H9 (cell line): ENCODE measurements around the gene SNCA. TPM values are rescaled to one million over a fixed set of nuclear protein-coding genes. Genes with fewer than 3 reads are reported as not detected.

Experiments used
- DNase-seq: peaks from one replicate; pipeline ENCODE4 v3.0.0-alpha.2; 2017
- H2AFZ ChIP-seq: one replicate; pipeline ENCODE4 v1.6.1; 2013; ENCODE audit warnings: mild to moderate bottlenecking, low read length, control low read depth, moderate library complexity
- H2AK5ac ChIP-seq: 2 replicates; pipeline ENCODE4 v1.6.1; 2013; ENCODE audit warnings: low read length, control low read depth, mixed read lengths; ENCODE audit not compliant: insufficient read length
- H2BK120ac ChIP-seq: one replicate; pipeline ENCODE4 v1.6.1; 2013; ENCODE audit warnings: low read depth, mild to moderate bottlenecking, low read length, control low read depth, inconsistent platforms; ENCODE audit not compliant: poor library complexity, severe bottlenecking
- H2BK12ac ChIP-seq: 2 replicates; pipeline ENCODE4 v1.6.1; 2013; ENCODE audit warnings: low read length, control low read depth, mixed read lengths, low read depth; ENCODE audit not compliant: insufficient read length
- H2BK15ac ChIP-seq: 2 replicates; pipeline ENCODE4 v1.6.1; 2013; ENCODE audit warnings: low read depth, low read length, control low read depth
- H2BK20ac ChIP-seq: one replicate; pipeline ENCODE4 v1.6.1; 2013; ENCODE audit warnings: low read depth, mild to moderate bottlenecking, low read length, control low read depth, inconsistent platforms; ENCODE audit not compliant: poor library complexity, severe bottlenecking
- H2BK5ac ChIP-seq: 2 replicates; pipeline ENCODE4 v1.6.1; 2013; ENCODE audit warnings: low read length, control low read depth, mixed read lengths; ENCODE audit not compliant: insufficient read length
- H3K14ac ChIP-seq: 2 replicates; pipeline ENCODE4 v1.6.1; 2013; ENCODE audit warnings: low read length, control low read depth; ENCODE audit not compliant: insufficient read depth
- H3K18ac ChIP-seq: 2 replicates; pipeline ENCODE4 v1.6.1; 2013; ENCODE audit warnings: low read depth, mild to moderate bottlenecking, mixed read lengths, low read length, control low read depth; ENCODE audit not compliant: insufficient read length
- H3K23ac ChIP-seq: 2 replicates; pipeline ENCODE4 v1.6.1; 2013; ENCODE audit warnings: low read length, control low read depth, mixed read lengths, low read depth; ENCODE audit not compliant: insufficient read length
- H3K23me2 ChIP-seq: 2 replicates; pipeline ENCODE4 v1.6.1; 2013; ENCODE audit warnings: low read depth, mild to moderate bottlenecking, mixed read lengths, low read length, control low read depth; ENCODE audit not compliant: insufficient read length, poor library complexity, severe bottlenecking
- H3K27ac ChIP-seq: 2 replicates; pipeline ENCODE4 v1.5.1; 2013; ENCODE audit warnings: low read length, control low read depth, mixed read lengths, low read depth; ENCODE audit not compliant: insufficient read length
- H3K27me3 ChIP-seq: 2 replicates; pipeline ENCODE4 v1.6.1; 2013; ENCODE audit warnings: low read length, control low read depth, inconsistent platforms; ENCODE audit not compliant: insufficient read depth
- H3K4ac ChIP-seq: 2 replicates; pipeline ENCODE4 v1.6.1; 2013; ENCODE audit warnings: low read depth, mild to moderate bottlenecking, control low read depth, inconsistent platforms, low read length, moderate library complexity
- H3K4me1 ChIP-seq: 2 replicates; pipeline ENCODE4 v1.6.1; 2013; ENCODE audit warnings: low read length, control low read depth, inconsistent platforms; ENCODE audit not compliant: insufficient read depth
- H3K4me2 ChIP-seq: 2 replicates; pipeline ENCODE4 v1.6.1; 2013; ENCODE audit warnings: low read length, control low read depth, mixed read lengths; ENCODE audit not compliant: insufficient read length, insufficient read depth
- H3K56ac ChIP-seq: 2 replicates; pipeline ENCODE4 v1.6.1; 2013; ENCODE audit warnings: low read depth, mild to moderate bottlenecking, mixed read lengths, low read length, control low read depth; ENCODE audit not compliant: insufficient read length
- H3K79me1 ChIP-seq: 2 replicates; pipeline ENCODE4 v1.6.1; 2013; ENCODE audit warnings: low read depth, mild to moderate bottlenecking, moderate library complexity, low read length, control low read depth, inconsistent platforms; ENCODE audit not compliant: insufficient read depth, poor library complexity, severe bottlenecking
- H3K79me2 ChIP-seq: 2 replicates; pipeline ENCODE4 v1.6.1; 2013; ENCODE audit warnings: low read length, control low read depth, inconsistent platforms; ENCODE audit not compliant: insufficient read depth
- H3K9ac ChIP-seq: 2 replicates; pipeline ENCODE4 v1.6.1; 2013; ENCODE audit warnings: low read length, control low read depth, mixed read lengths; ENCODE audit not compliant: insufficient read length; ENCODE audit errors: extremely low read depth
- H3K9me3 ChIP-seq: one replicate; pipeline ENCODE4 v1.6.1; 2013; ENCODE audit warnings: low read depth, low read length, inconsistent platforms; ENCODE audit not compliant: control insufficient read depth
- H3T11ph ChIP-seq: one replicate; pipeline ENCODE4 v1.6.1; 2013; ENCODE audit warnings: mild to moderate bottlenecking, low read length, control low read depth, inconsistent platforms
- H4K20me1 ChIP-seq: one replicate; pipeline ENCODE4 v1.6.1; 2013; ENCODE audit not compliant: control insufficient read depth, insufficient read length, insufficient read depth
- H4K5ac ChIP-seq: 2 replicates; pipeline ENCODE4 v1.6.1; 2013; ENCODE audit warnings: low read depth, mild to moderate bottlenecking, mixed read lengths, low read length, control low read depth; ENCODE audit not compliant: insufficient read length
- H4K8ac ChIP-seq: replicated peaks from 2 replicates; pipeline ENCODE4 v1.6.1; 2013; ENCODE audit warnings: low read length, control low read depth, mixed read lengths, low read depth; ENCODE audit not compliant: insufficient read length
- H4K91ac ChIP-seq: 2 replicates; pipeline ENCODE4 v1.6.1; 2013; ENCODE audit warnings: low read depth, mild to moderate bottlenecking, moderate library complexity, mixed read lengths, low read length, control low read depth; ENCODE audit not compliant: insufficient read length
- H3K27ac Mint-ChIP-seq, 3 experiments: 2 replicates in 2 of 3; 3 replicates in 1 of 3; pipeline ENCODE4 v1.8.0; 2020 to 2021; ENCODE audit warnings: mixed read lengths in 3 of 3, mild to moderate bottlenecking in 1 of 3, moderate library complexity in 1 of 3
- H3K27me3 Mint-ChIP-seq: 2 replicates; pipeline ENCODE4 v1.8.0; 2021; ENCODE audit warnings: low read depth, mild to moderate bottlenecking, moderate library complexity, mixed read lengths
- H3K36me3 Mint-ChIP-seq, 3 experiments: 2 replicates in 2 of 3; 3 replicates in 1 of 3; pipeline ENCODE4 v1.8.0; 2020 to 2021; ENCODE audit warnings: low read depth in 3 of 3, mixed read lengths in 3 of 3; ENCODE audit not compliant: insufficient read depth in 1 of 3
- H3K4me1 Mint-ChIP-seq, 2 experiments: 2 replicates each; pipeline ENCODE4 v1.8.0; 2020; ENCODE audit warnings: mixed read lengths in 2 of 2
- H3K4me3 Mint-ChIP-seq, 2 experiments: 2 replicates in 1 of 2; 3 replicates in 1 of 2; pipeline ENCODE4 v1.8.0; 2020 to 2021; ENCODE audit warnings: mild to moderate bottlenecking in 2 of 2, mixed read lengths in 2 of 2, moderate library complexity in 1 of 2
- H3K9me3 Mint-ChIP-seq, 2 experiments: 2 replicates in 1 of 2; 3 replicates in 1 of 2; pipeline ENCODE4 v1.8.0; 2020; ENCODE audit warnings: mild to moderate bottlenecking in 2 of 2, mixed read lengths in 2 of 2, moderate library complexity in 1 of 2
- CTCF ChIP-seq: fragments of 200-600 bp; sonication (generic); conservative IDR thresholded peaks from 3 replicates; pipeline ENCODE4 v1.8.0; 2021; ENCODE audit warnings: antibody characterized with exemption, mild to moderate bottlenecking
- WGBS: extraction: QIAGEN DNeasy Blood & Tissue Kit; methylation state at CpG from one replicate; pipeline ENCODE4 v1.1.7; 2013; ENCODE audit warnings: missing lambda C conversion rate, low lambda C conversion rate, mixed read lengths; ENCODE audit not compliant: insufficient read length; ENCODE audit errors: extremely low coverage; 5-methylcytosine and 5-hydroxymethylcytosine counted together
- total RNA-seq: library from RNA; stranded (reverse); gene quantifications from 2 replicates; pipeline ENCODE4 v1.2.1, GENCODE V29; 2021

The SNCA gene
- total RNA-seq, 1 experiment from 2014 or later, result 8.5 TPM

- Histone ChIP-seq H4K5ac (no peak overlapping the region), H2BK120ac (no peak overlapping the region), H3K23me2 (peaks cover 13% of the 10 kb centered on the region), H2BK12ac (no peak overlapping the region), H3K4me2 (no peak overlapping the region), H2AK5ac (no peak overlapping the region), H3T11ph (no peak overlapping the region), H3K14ac (no peak overlapping the region), H3K18ac (no peak overlapping the region), H4K91ac (no peak overlapping the region), H2AFZ (no peak overlapping the region), H2BK20ac (no peak overlapping the region), H3K9me3 (no peaks in the 10 kb centered on the region), H2BK15ac (no peak overlapping the region), H3K23ac (no peak overlapping the region), H3K4me1 (peaks cover 5% of the 10 kb centered on the region), H4K20me1 (no peaks in the 10 kb centered on the region), H3K4ac (no peak overlapping the region), H4K8ac (no peak overlapping the region), H3K79me1 (no peaks in the 10 kb centered on the region), H2BK5ac (no peak overlapping the region), H3K56ac (no peak overlapping the region), H3K27me3 (peaks cover 6% of the 10 kb centered on the region; the same call in 1 of the 2 replicates), H3K79me2 (no peaks in the 10 kb centered on the region), H3K27ac (no peak overlapping the region), H3K9ac (no peak overlapping the region)
- H3K36me3 Mint-ChIP-seq, result peaks cover 3 to 14% (median 11%) of the 10 kb centered on the region in 3 experiments; a peak in 5 of 7 replicates
- no peak for TF ChIP-seq CTCF
- peaks cover 17% of the 10 kb centered on the region for H3K27me3 Mint-ChIP-seq
- no peaks in the 10 kb centered on the region for H3K9me3 Mint-ChIP-seq
- H3K4me1 Mint-ChIP-seq, result peaks cover 20 to 24% of the 10 kb centered on the region in 2 experiments
- no peak overlapping the region for H3K4me3 Mint-ChIP-seq
- WGBS, result no CpG with 5 or more reads among the region's 1 CpG
- no peak overlapping the region; a peak in 1 of 7 replicates for H3K27ac Mint-ChIP-seq
- DNase-seq, result no peak
These were observed 2.3 kb downstream of the SNCA start for GRCh38 chr4:89834486-89835209.
